Mesendoderm (in vitro differentiated cells): ENCODE data around the gene GBF1.

ENCODE experiments used
- DNase-seq: peaks from one replicate; pipeline ENCODE4 v3.0.0; 2013
- H2AK5ac ChIP-seq: 2 replicates; pipeline ENCODE4 v1.6.1; 2013; ENCODE audit warnings: low read length, inconsistent platforms
- H2BK120ac ChIP-seq: 2 replicates; pipeline ENCODE4 v1.6.1; 2013; ENCODE audit warnings: low read depth, mild to moderate bottlenecking, low read length, moderate library complexity, mixed read lengths
- H2BK15ac ChIP-seq: replicated peaks from 2 replicates; pipeline ENCODE4 v1.6.1; 2013; ENCODE audit warnings: low read depth, mild to moderate bottlenecking, moderate library complexity
- H2BK5ac ChIP-seq: 2 replicates; pipeline ENCODE4 v1.6.1; 2013; ENCODE audit warnings: low read length, inconsistent platforms
- H3K18ac ChIP-seq: 2 replicates; pipeline ENCODE4 v1.6.1; 2013; ENCODE audit warnings: mild to moderate bottlenecking, low read length, mixed read lengths
- H3K23ac ChIP-seq: one replicate; pipeline ENCODE4 v1.6.1; 2013; ENCODE audit warnings: low read length
- H3K27ac ChIP-seq: 2 replicates; pipeline ENCODE4 v1.5.1; 2013; ENCODE audit warnings: low read depth, mild to moderate bottlenecking, inconsistent platforms, low read length, moderate library complexity
- H3K27me3 ChIP-seq: 2 replicates; pipeline ENCODE4 v1.6.1; 2013; ENCODE audit warnings: low read length, control low read depth, mild to moderate bottlenecking, inconsistent platforms; ENCODE audit not compliant: insufficient read depth, poor library complexity
- H3K36me3 ChIP-seq: 2 replicates; pipeline ENCODE4 v1.6.1; 2013; ENCODE audit warnings: low read length, inconsistent platforms; ENCODE audit not compliant: control insufficient read depth, insufficient read depth
- H3K4ac ChIP-seq: one replicate; pipeline ENCODE4 v1.6.1; 2013; ENCODE audit warnings: low read depth, mild to moderate bottlenecking, low read length, moderate library complexity
- H3K4me1 ChIP-seq: 2 replicates; pipeline ENCODE4 v1.6.1; 2013; ENCODE audit warnings: low read depth, low read length, inconsistent platforms; ENCODE audit not compliant: control insufficient read depth
- H3K4me2 ChIP-seq: 2 replicates; pipeline ENCODE4 v1.6.1; 2013; ENCODE audit warnings: low read length
- H3K4me3 ChIP-seq: 2 replicates; pipeline ENCODE4 v1.5.1; 2013; ENCODE audit warnings: mild to moderate bottlenecking, low read length
- H3K56ac ChIP-seq: one replicate; pipeline ENCODE4 v1.6.1; 2013; ENCODE audit warnings: low read length
- H3K79me1 ChIP-seq: 2 replicates; pipeline ENCODE4 v1.6.1; 2013; ENCODE audit warnings: low read length, inconsistent platforms
- H3K79me2 ChIP-seq: 2 replicates; pipeline ENCODE4 v1.6.1; 2013; ENCODE audit warnings: mild to moderate bottlenecking, low read length; ENCODE audit not compliant: control insufficient read depth, insufficient read depth
- H3K9ac ChIP-seq: 2 replicates; pipeline ENCODE4 v1.6.1; 2013; ENCODE audit warnings: low read length, inconsistent platforms
- H4K5ac ChIP-seq: one replicate; pipeline ENCODE4 v1.6.1; 2013; ENCODE audit warnings: low read length
- H4K8ac ChIP-seq: one replicate; pipeline ENCODE4 v1.6.1; 2013; ENCODE audit warnings: low read depth, mild to moderate bottlenecking, control low read depth, low read length, moderate library complexity
- WGBS: extraction: QIAGEN DNeasy Blood & Tissue Kit; methylation state at CpG from one replicate; pipeline ENCODE4 v1.1.7; 2013; ENCODE audit warnings: low lambda C conversion rate, missing lambda C conversion rate; ENCODE audit not compliant: insufficient coverage; ENCODE audit errors: extremely low coverage; 5-methylcytosine and 5-hydroxymethylcytosine counted together

Gene GBF1

DNA sequence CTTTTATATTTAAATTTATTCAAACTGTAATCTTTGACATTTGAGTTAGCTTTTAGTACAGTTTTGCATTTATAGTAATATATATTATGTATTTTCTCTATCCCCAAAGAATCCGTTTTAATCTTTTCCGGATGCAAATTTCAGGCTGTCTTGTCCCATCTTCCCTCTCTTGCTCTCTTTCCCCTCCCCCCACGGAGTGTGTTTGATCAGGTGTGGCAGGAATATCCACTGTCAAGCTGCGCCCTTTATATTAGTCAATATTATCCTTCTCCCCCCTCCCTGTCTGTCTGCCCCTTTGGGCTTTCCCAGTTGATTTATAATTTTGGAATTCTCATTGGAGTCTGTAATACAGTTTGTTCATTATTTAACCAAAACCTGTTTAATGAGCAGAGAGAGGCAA, 19.0 kb downstream of the GBF1 start:
- no peak overlapping the region for H3K4me3 ChIP-seq
- peaks cover 5% of the 10 kb centered on the region for H3K79me1 ChIP-seq
- no peak overlapping the region for H2BK5ac ChIP-seq
- no peak overlapping the region for H3K4me2 ChIP-seq
- no peak overlapping the region for H3K27ac ChIP-seq
- H4K8ac ChIP-seq = no peak overlapping the region
- no peaks in the 10 kb centered on the region for H3K27me3 ChIP-seq
- no peak overlapping the region for H3K18ac ChIP-seq
- H3K4ac ChIP-seq = no peak overlapping the region
- H2BK120ac ChIP-seq = no peak overlapping the region
- peaks cover 3% of the 10 kb centered on the region for H3K36me3 ChIP-seq
- WGBS = no CpG with 5 or more reads among the region's 4 CpGs
- no peak overlapping the region for H3K9ac ChIP-seq
- H3K56ac ChIP-seq = no peak overlapping the region
- H3K79me2 ChIP-seq = no peaks in the 10 kb centered on the region
- H4K5ac ChIP-seq = no peak overlapping the region
- H2BK15ac ChIP-seq = no peak overlapping the region
- H3K23ac ChIP-seq = no peak overlapping the region
- no peak overlapping the region for H2AK5ac ChIP-seq
- H3K4me1 ChIP-seq = peaks cover 2% of the 10 kb centered on the region
- DNase-seq = no peak

DNA sequence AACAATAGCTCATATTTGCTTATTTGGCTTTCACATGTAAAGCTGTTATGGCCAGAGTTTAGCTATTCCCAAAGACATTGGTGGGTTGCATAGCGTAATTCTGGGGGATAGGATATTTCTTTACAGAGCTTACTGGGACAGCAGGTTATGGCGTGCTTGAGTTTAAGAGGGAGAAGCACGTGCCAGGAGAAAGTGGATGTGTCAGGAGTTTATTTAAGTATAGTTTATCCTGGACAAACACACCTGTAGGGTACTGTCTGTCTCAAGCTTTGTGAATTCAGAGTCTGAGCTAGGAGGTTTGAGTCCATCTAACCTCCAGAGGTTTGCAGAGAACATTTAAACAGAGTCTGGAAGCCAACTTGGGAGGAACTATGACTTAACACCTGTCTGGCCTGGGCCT, 21.3 kb downstream of the GBF1 start:
- H3K18ac ChIP-seq = no peak overlapping the region
- no peak overlapping the region for H2AK5ac ChIP-seq
- H3K79me2 ChIP-seq = no peaks in the 10 kb centered on the region
- no peak overlapping the region for H3K9ac ChIP-seq
- peaks cover 2% of the 10 kb centered on the region for H3K4me1 ChIP-seq
- H4K8ac ChIP-seq = no peak overlapping the region
- peaks cover 2% of the 10 kb centered on the region for H3K36me3 ChIP-seq
- H3K4me3 ChIP-seq = no peak overlapping the region
- H2BK5ac ChIP-seq = no peak overlapping the region
- no peak overlapping the region for H3K23ac ChIP-seq
- no peak overlapping the region for H2BK120ac ChIP-seq
- no CpG with 5 or more reads among the region's 3 CpGs for WGBS
- no peak overlapping the region for H3K56ac ChIP-seq
- H3K4ac ChIP-seq = no peak overlapping the region
- H2BK15ac ChIP-seq = no peak overlapping the region
- H3K27ac ChIP-seq = no peak overlapping the region
- no peak for DNase-seq
- peaks cover 5% of the 10 kb centered on the region for H3K79me1 ChIP-seq
- no peaks in the 10 kb centered on the region for H3K27me3 ChIP-seq
- H4K5ac ChIP-seq = no peak overlapping the region
- H3K4me2 ChIP-seq = no peak overlapping the region

- no peak overlapping the region for H4K8ac ChIP-seq
- DNase-seq = no peak
- no peak overlapping the region for H3K27ac ChIP-seq
- H3K36me3 ChIP-seq = no peaks in the 10 kb centered on the region
- H3K23ac ChIP-seq = no peak overlapping the region
- no peak overlapping the region for H2BK5ac ChIP-seq
- H3K9ac ChIP-seq = no peak overlapping the region
- no peak overlapping the region for H3K4me3 ChIP-seq
- H2AK5ac ChIP-seq = no peak overlapping the region
- H3K79me2 ChIP-seq = no peaks in the 10 kb centered on the region
- H3K4me2 ChIP-seq = no peak overlapping the region
- H3K79me1 ChIP-seq = peaks cover 7% of the 10 kb centered on the region
- H3K4ac ChIP-seq = no peak overlapping the region
- no peak overlapping the region for H3K18ac ChIP-seq
- H2BK15ac ChIP-seq = no peak overlapping the region
- no peak overlapping the region for H2BK120ac ChIP-seq
- no peaks in the 10 kb centered on the region for H3K27me3 ChIP-seq
- no peak overlapping the region for H3K56ac ChIP-seq
- H4K5ac ChIP-seq = no peak overlapping the region
- H3K4me1 ChIP-seq = peaks cover 2% of the 10 kb centered on the region
Observed at GRCh38 chr10:102267748-102268147, 22.4 kb downstream of the GBF1 start.

- peaks cover 2% of the 10 kb centered on the region for H3K4me1 ChIP-seq
- H3K79me1 ChIP-seq = peaks cover 9% of the 10 kb centered on the region
- no peak overlapping the region for H2BK5ac ChIP-seq
- no peaks in the 10 kb centered on the region for H3K36me3 ChIP-seq
- H3K4ac ChIP-seq = no peak overlapping the region
- no peak overlapping the region for H3K4me2 ChIP-seq
- no peak overlapping the region for H2BK120ac ChIP-seq
- no peak overlapping the region for H3K18ac ChIP-seq
- no peak overlapping the region for H2AK5ac ChIP-seq
- no peak overlapping the region for H2BK15ac ChIP-seq
- H3K79me2 ChIP-seq = no peaks in the 10 kb centered on the region
- H4K8ac ChIP-seq = no peak overlapping the region
- H3K27ac ChIP-seq = no peak overlapping the region
- H3K23ac ChIP-seq = no peak overlapping the region
- H3K9ac ChIP-seq = no peak overlapping the region
- no peaks in the 10 kb centered on the region for H3K27me3 ChIP-seq
- DNase-seq = peak; percentile 64
- no peak overlapping the region for H3K4me3 ChIP-seq
- H3K56ac ChIP-seq = no peak overlapping the region
- no peak overlapping the region for H4K5ac ChIP-seq
Observed at GRCh38 chr10:102268375-102268888, 23.1 kb downstream of the GBF1 start.

DNA sequence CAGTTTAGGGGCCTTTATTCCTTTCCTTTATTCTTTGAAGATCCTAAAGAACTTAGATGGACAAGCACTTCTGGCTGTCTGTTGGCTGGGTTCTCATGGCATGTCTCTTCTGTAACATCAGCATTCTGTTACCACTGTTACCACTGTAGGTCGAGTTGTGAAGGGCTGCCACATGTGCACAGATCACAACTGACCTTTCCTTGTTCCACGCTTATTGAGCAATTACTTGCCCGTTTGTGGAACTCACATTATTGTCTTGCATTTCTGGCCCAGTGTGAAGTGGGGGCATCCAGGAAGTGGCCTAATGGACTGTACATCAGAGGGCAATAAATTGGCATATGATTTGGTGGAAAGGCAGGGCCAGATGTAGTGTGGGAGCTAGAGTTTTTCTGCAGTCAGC, 23.7 kb downstream of the GBF1 start:
- Histone ChIP-seq H3K9ac (no peak overlapping the region), H3K27me3 (no peaks in the 10 kb centered on the region), H3K79me1 (peaks cover 9% of the 10 kb centered on the region), H2BK120ac (no peak overlapping the region), H4K8ac (no peak overlapping the region), H2BK15ac (no peak overlapping the region), H3K4me2 (no peak overlapping the region), H3K4ac (no peak overlapping the region), H3K79me2 (no peaks in the 10 kb centered on the region), H2BK5ac (no peak overlapping the region), H3K36me3 (no peaks in the 10 kb centered on the region), H3K56ac (peak overlapping the region; percentile 30), H3K4me1 (peaks cover 2% of the 10 kb centered on the region), H3K23ac (peak overlapping the region; percentile 89), H3K18ac (no peak overlapping the region), H3K4me3 (no peak overlapping the region), H2AK5ac (no peak overlapping the region), H4K5ac (no peak overlapping the region), H3K27ac (no peak overlapping the region)
- WGBS = no CpG with 5 or more reads among the region's 3 CpGs
- no peak for DNase-seq

GRCh38 chr10:102274062-102274461, 28.7 kb downstream of the GBF1 start:
- Histone ChIP-seq H2BK15ac (no peak overlapping the region), H3K79me2 (no peaks in the 10 kb centered on the region), H3K4me1 (peaks cover 2% of the 10 kb centered on the region), H3K56ac (no peak overlapping the region), H3K23ac (no peak overlapping the region), H2BK5ac (no peak overlapping the region), H3K79me1 (peaks cover 8% of the 10 kb centered on the region), H3K9ac (no peak overlapping the region), H3K36me3 (no peaks in the 10 kb centered on the region), H3K27me3 (no peaks in the 10 kb centered on the region), H2BK120ac (no peak overlapping the region), H2AK5ac (no peak overlapping the region), H3K4ac (no peak overlapping the region), H3K4me3 (no peak overlapping the region), H3K18ac (no peak overlapping the region), H3K27ac (no peak overlapping the region), H4K8ac (no peak overlapping the region), H3K4me2 (no peak overlapping the region), H4K5ac (no peak overlapping the region)
- DNase-seq = no peak
- whole genome bisulfite sequencing = no CpG with 5 or more reads among the region's 1 CpG
